ENCODE data around the gene EPB41L1. TPM values are rescaled to one million over a fixed set of nuclear protein-coding genes. Genes with fewer than 3 reads are reported as not detected.

The EPB41L1 gene
- polyA plus RNA-seq, 1 donor from 2014 or later: 38.2 TPM

GRCh38 chr20:36175016-36175415 lies 20.5 kb downstream of the EPB41L1 start:
- no peak overlapping the region for H2AFZ ChIP-seq (ENCODE audit: low read depth, low read length)
- no peaks in the 10 kb centered on the region for H4K20me1 ChIP-seq (ENCODE audit: insufficient read depth)
- no peaks in the 10 kb centered on the region for H3K9me3 ChIP-seq (ENCODE audit: low read length)
- H3K79me2 ChIP-seq (replicated peaks; ENCODE audit: insufficient read depth, low read length): no peaks in the 10 kb centered on the region
- no peak overlapping the region for H3K4me2 ChIP-seq (ENCODE audit: low read length)
- H3K4me3 ChIP-seq (ENCODE audit: low read length): no peak overlapping the region
- H3F3A ChIP-seq (ENCODE audit: insufficient read depth, low read length, poor library complexity, severe bottlenecking): no peaks in the 10 kb centered on the region
- no peaks in the 10 kb centered on the region for H3K36me3 ChIP-seq (ENCODE audit: insufficient read depth, low read length)
- H3K9me2 ChIP-seq (ENCODE audit: insufficient read depth, low read length): no peaks in the 10 kb centered on the region
- no peak for TF ChIP-seq EZH2 (IDR thresholded peaks at IDR 0.05; ENCODE audit: borderline replicate concordance, insufficient read depth, low read length, poor library complexity, severe bottlenecking)
- TF ChIP-seq SMC3 (conservative IDR thresholded peaks at IDR 0.05; ENCODE audit: poor library complexity): no peak
- no peak for TF ChIP-seq CTCF (IDR thresholded peaks at IDR 0.05; ENCODE audit: poor library complexity, severe bottlenecking)
- no peak for TF ChIP-seq EP300 (conservative IDR thresholded peaks at IDR 0.05; ENCODE audit: poor library complexity, severe bottlenecking)
- no peak for TF ChIP-seq MXI1 (conservative IDR thresholded peaks at IDR 0.05; ENCODE audit: poor library complexity, severe bottlenecking)
- no peak for TF ChIP-seq POLR2AphosphoS5 (IDR thresholded peaks at IDR 0.05)
- TF ChIP-seq TAF1 (IDR thresholded peaks at IDR 0.05; ENCODE audit: low read depth): no peak
- no peak for TF ChIP-seq RAD21 (conservative IDR thresholded peaks at IDR 0.05)
- TF ChIP-seq REST (IDR thresholded peaks at IDR 0.05; ENCODE audit: borderline replicate concordance): no peak
- no peaks in the 10 kb centered on the region for H3K27me3 ChIP-seq (ENCODE audit: insufficient read depth, low read depth, low read length)
- H3K9ac ChIP-seq (ENCODE audit: low read length): no peak overlapping the region
- H3K27ac ChIP-seq (ENCODE audit: low read length): no peak overlapping the region

GRCh38 chr20:36175475-36175995 lies 21.0 kb downstream of the EPB41L1 start:
- no peaks in the 10 kb centered on the region for H3K27me3 ChIP-seq (ENCODE audit: insufficient read depth, low read depth, low read length)
- H3K36me3 ChIP-seq (ENCODE audit: insufficient read depth, low read length): no peaks in the 10 kb centered on the region
- H3K4me2 ChIP-seq (ENCODE audit: low read length): no peak overlapping the region
- H2AFZ ChIP-seq (ENCODE audit: low read depth, low read length): no peak overlapping the region
- no peaks in the 10 kb centered on the region for H3F3A ChIP-seq (ENCODE audit: insufficient read depth, low read length, poor library complexity, severe bottlenecking)
- H3K27ac ChIP-seq (ENCODE audit: low read length): no peak overlapping the region
- H3K9ac ChIP-seq (ENCODE audit: low read length): no peak overlapping the region
- H3K79me2 ChIP-seq (replicated peaks; ENCODE audit: insufficient read depth, low read length): no peaks in the 10 kb centered on the region
- TF ChIP-seq EP300 (conservative IDR thresholded peaks at IDR 0.05; ENCODE audit: poor library complexity, severe bottlenecking) (no peak), CTCF (IDR thresholded peaks at IDR 0.05; ENCODE audit: poor library complexity, severe bottlenecking) (no peak), MXI1 (conservative IDR thresholded peaks at IDR 0.05; ENCODE audit: poor library complexity, severe bottlenecking) (no peak), RAD21 (conservative IDR thresholded peaks at IDR 0.05) (no peak), POLR2AphosphoS5 (IDR thresholded peaks at IDR 0.05) (no peak), TAF1 (IDR thresholded peaks at IDR 0.05; ENCODE audit: low read depth) (no peak), EZH2 (IDR thresholded peaks at IDR 0.05; ENCODE audit: borderline replicate concordance, insufficient read depth, low read length, poor library complexity, severe bottlenecking) (no peak), REST (IDR thresholded peaks at IDR 0.05; ENCODE audit: borderline replicate concordance) (no peak), SMC3 (conservative IDR thresholded peaks at IDR 0.05; ENCODE audit: poor library complexity) (no peak)
- H3K4me3 ChIP-seq (ENCODE audit: low read length): no peak overlapping the region
- no peaks in the 10 kb centered on the region for H4K20me1 ChIP-seq (ENCODE audit: insufficient read depth)
- no peaks in the 10 kb centered on the region for H3K9me3 ChIP-seq (ENCODE audit: low read length)
- no peaks in the 10 kb centered on the region for H3K9me2 ChIP-seq (ENCODE audit: insufficient read depth, low read length)
